Naive thymus-derived CD4-positive, alpha-beta T cell (primary cell): ENCODE results near the gene CFAP74. TPM values are rescaled to one million over a fixed set of nuclear protein-coding genes. Genes with fewer than 3 reads are reported as not detected.

Experiments used
- ATAC-seq: fragments of 150-1000 bp; cut with Tn5 transposase; 2 replicates; pipeline ENCODE4 v1.10.0; 2021; ENCODE audit warnings: mild to moderate bottlenecking, moderate library complexity
- CTCF ChIA-PET: fragments of 350-600 bp; sonication (Branson Sonifier 250); formaldehyde crosslinking; loops from one replicate; lab custom pipeline; 2021; ENCODE audit warnings: antibody characterized with exemption; lab: Charles Lee
- POLR2A ChIA-PET: fragments of 350-600 bp; sonication (Branson Sonifier 250); formaldehyde crosslinking; loops from one replicate; lab custom pipeline; 2021; ENCODE audit warnings: antibody characterized with exemption, inconsistent platforms; lab: Charles Lee
- DNase-seq, 9 donors: peaks; one replicate each; pipeline versions ENCODE4 v3.0.0 to v3.0.0-alpha.2; 2020 to 2022; ENCODE audit warnings: mixed read lengths in 1 of 9
- H3K27ac ChIP-seq: one replicate; pipeline ENCODE4 v1.7.0; 2013; ENCODE audit warnings: mild to moderate bottlenecking, low read depth, low read length, moderate library complexity
- H3K27me3 ChIP-seq, 2 donors: one replicate each; pipeline ENCODE4 v1.7.0; 2013; ENCODE audit warnings: low read length in 2 of 2, mild to moderate bottlenecking in 2 of 2, moderate library complexity in 2 of 2; ENCODE audit not compliant: control insufficient read depth in 2 of 2, insufficient read depth in 2 of 2
- H3K36me3 ChIP-seq, 3 experiments: 1 replicate in 2 of 3; 2 replicates in 1 of 3; pipeline ENCODE4 v1.7.0; 2013; ENCODE audit warnings: low read length in 3 of 3, mild to moderate bottlenecking in 3 of 3, moderate library complexity in 1 of 3; ENCODE audit not compliant: insufficient read depth in 3 of 3, control insufficient read depth in 2 of 3
- H3K4me1 ChIP-seq, 2 donors: one replicate each; pipeline ENCODE4 v1.7.0; 2013; ENCODE audit warnings: low read length in 2 of 2, mild to moderate bottlenecking in 2 of 2, moderate library complexity in 1 of 2; ENCODE audit not compliant: control insufficient read depth in 2 of 2, insufficient read depth in 2 of 2
- H3K4me3 ChIP-seq: 2 replicates; pipeline ENCODE4 v1.7.0; 2013; ENCODE audit warnings: mild to moderate bottlenecking, low read length
- H3K9me3 ChIP-seq, 3 experiments: 1 replicate in 2 of 3; 2 replicates in 1 of 3; pipeline ENCODE4 v1.7.0; 2013; ENCODE audit warnings: low read length in 3 of 3; ENCODE audit not compliant: control insufficient read depth in 2 of 3
- H3K27ac Mint-ChIP-seq, 9 donors: one replicate each; pipeline ENCODE4 v1.8.0; 2020 to 2022; ENCODE audit warnings: mixed read lengths in 9 of 9, mild to moderate bottlenecking in 8 of 9, moderate library complexity in 5 of 9, inconsistent platforms in 2 of 9
- H3K27me3 Mint-ChIP-seq, 5 donors: one replicate each; pipeline ENCODE4 v1.8.0; 2021 to 2022; ENCODE audit warnings: mixed read lengths in 5 of 5, mild to moderate bottlenecking in 1 of 5
- H3K36me3 Mint-ChIP-seq, 5 donors: one replicate each; pipeline ENCODE4 v1.8.0; 2020 to 2022; ENCODE audit warnings: mixed read lengths in 5 of 5, mild to moderate bottlenecking in 3 of 5, inconsistent platforms in 1 of 5
- H3K4me1 Mint-ChIP-seq, 7 donors: one replicate each; pipeline ENCODE4 v1.8.0; 2020 to 2022; ENCODE audit warnings: mixed read lengths in 7 of 7, mild to moderate bottlenecking in 3 of 7, inconsistent platforms in 1 of 7
- H3K4me3 Mint-ChIP-seq, 10 donors: one replicate each; pipeline ENCODE4 v1.8.0; 2020 to 2022; ENCODE audit warnings: mild to moderate bottlenecking in 10 of 10, mixed read lengths in 10 of 10, moderate library complexity in 6 of 10, inconsistent platforms in 2 of 10
- H3K9me3 Mint-ChIP-seq, 11 donors: one replicate each; pipeline ENCODE4 v1.8.0; 2020 to 2022; ENCODE audit warnings: mixed read lengths in 11 of 11, mild to moderate bottlenecking in 4 of 11, inconsistent platforms in 1 of 11, moderate library complexity in 1 of 11
- intact Hi-C, 2 donors: fragments of 100-400 bp; cut with micrococcal nuclease; formaldehyde crosslinking; loops; one replicate each; pipeline ENCODE4 v1.15.1; 2023
- polyA plus RNA-seq, 2 donors: library from polyadenylated mRNA; unstranded; fragments of 300-500 nt; fragmentation: Illumina TruSeq; gene quantifications; one replicate each; pipeline ENCODE4 v1.2.3, GENCODE V29; 2021
- total RNA-seq, 6 experiments: library from RNA in 5 of 6; stranded (reverse) in 5 of 6; gene quantifications; 1 replicate in 5 of 6; 2 replicates in 1 of 6; pipeline ENCODE4 v1.2.3 and lab custom pipeline; 2021 to 2026

Gene CFAP74
- total RNA-seq: not detected
- polyA plus RNA-seq: not detected
- not detected for total RNA-seq (lab: John Stamatoyannopoulos, UW)

GRCh38 chr1:2003541-2004131, at the start of gene CFAP74:
CFAP74 (minus strand) TSS chr1:2003786; CDS start chr1:1990956, 12,830 bp downstream.
- peaks cover 0 to 3% (median 0%) of the 10 kb centered on the region in 5 donors for H3K36me3 Mint-ChIP-seq
- H3K36me3 ChIP-seq: no peaks in the 10 kb centered on the region
- DNase-seq (no peak), ATAC-seq (no peak)
- peaks cover 27 to 56% (median 46%) of the 10 kb centered on the region in 5 donors for H3K27me3 Mint-ChIP-seq
- no peaks in the 10 kb centered on the region for H3K9me3 ChIP-seq
- no peak within 1 kb of the TSS for H3K27ac Mint-ChIP-seq
- intact Hi-C loops: no loop called here
- ChIA-PET POLR2A (interaction anchor here (0.6 kb wide), 1 partner anchor 12 kb away, joined by 3 read pairs; no protein-coding TSS in a partner anchor), CTCF (no interaction called here)
- H3K4me3 Mint-ChIP-seq: peak within 1 kb of the TSS in 1 of 10 donors; percentile 26
- H3K4me1 ChIP-seq: no peaks in the 10 kb centered on the region
- no peak within 1 kb of the TSS for H3K4me3 ChIP-seq
- H3K27me3 ChIP-seq: no peaks in the 10 kb centered on the region
- H3K4me1 Mint-ChIP-seq: no peaks in the 10 kb centered on the region
- H3K9me3 Mint-ChIP-seq: no peaks in the 10 kb centered on the region
- H3K27ac ChIP-seq: no peak within 1 kb of the TSS

DNA sequence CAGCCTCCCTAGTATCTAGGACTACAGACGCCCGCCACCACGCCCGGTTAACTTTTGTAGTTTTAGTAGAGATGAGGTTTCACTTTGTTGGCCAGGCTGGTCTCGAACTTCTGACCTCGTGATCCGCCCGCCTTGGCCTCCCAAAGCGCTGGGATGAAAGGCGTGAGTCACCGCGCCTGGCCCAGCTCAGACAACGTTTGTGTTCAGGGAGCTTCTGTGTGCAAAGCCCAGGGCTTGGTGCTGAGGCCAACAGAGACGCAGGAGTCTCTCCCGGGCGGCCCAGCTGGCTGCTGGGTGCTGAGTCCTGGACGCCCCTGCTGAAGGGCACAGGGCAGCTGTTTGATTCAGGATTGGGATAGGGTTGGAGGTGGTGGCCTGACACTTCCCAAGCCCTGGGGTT, 49.6 kb upstream of the CFAP74 start:
- DNase-seq: no peak
- POLR2A ChIA-PET: no interaction called here
- Histone ChIP-seq H3K4me1 (peaks cover 0 to 8% of the 10 kb centered on the region in 2 donors), H3K36me3 (peaks cover 0 to 20% (median 6%) of the 10 kb centered on the region in 3 experiments), H3K9me3 (no peaks in the 10 kb centered on the region), H3K27me3 (no peaks in the 10 kb centered on the region), H3K27ac (no peak overlapping the region), H3K4me3 (no peak overlapping the region)
- intact Hi-C loops: no loop called here
- peak overlapping the region in 1 of 9 donors; percentile 65 for H3K27ac Mint-ChIP-seq
- CTCF ChIA-PET: interaction anchor here (1.4 kb wide), 1 partner anchor 9 kb away, joined by 4 read pairs; no protein-coding TSS in a partner anchor
- peak overlapping the region in 7 of 10 donors; percentile 39 to 79 (median 44) for H3K4me3 Mint-ChIP-seq
- ATAC-seq: no peak
- H3K9me3 Mint-ChIP-seq: no peaks in the 10 kb centered on the region
- H3K27me3 Mint-ChIP-seq: peaks cover 0 to 29% (median 3%) of the 10 kb centered on the region in 5 donors
- H3K4me1 Mint-ChIP-seq: peaks cover 4 to 23% (median 11%) of the 10 kb centered on the region in 7 donors
- H3K36me3 Mint-ChIP-seq: peaks cover 0 to 7% (median 0%) of the 10 kb centered on the region in 5 donors

- Histone ChIP-seq H3K27ac (no peak overlapping the region), H3K9me3 (no peaks in the 10 kb centered on the region), H3K4me3 (no peak overlapping the region), H3K4me1 (peaks cover 0 to 8% of the 10 kb centered on the region in 2 donors), H3K36me3 (peaks cover 0 to 20% (median 6%) of the 10 kb centered on the region in 3 experiments), H3K27me3 (no peaks in the 10 kb centered on the region)
- Mint-ChIP-seq H3K4me1 (peaks cover 4 to 24% (median 11%) of the 10 kb centered on the region in 7 donors), H3K36me3 (peaks cover 0 to 7% (median 0%) of the 10 kb centered on the region in 5 donors), H3K4me3 (peak overlapping the region in 8 of 10 donors; percentile 39 to 79 (median 53)), H3K9me3 (no peaks in the 10 kb centered on the region), H3K27me3 (peaks cover 0 to 32% (median 5%) of the 10 kb centered on the region in 5 donors), H3K27ac (peak overlapping the region in 1 of 9 donors; percentile 65)
- POLR2A ChIA-PET: no interaction called here
- DNase-seq (no peak), ATAC-seq (no peak)
- intact Hi-C loops: no loop called here
- CTCF ChIA-PET: interaction anchor here (1.4 kb wide), 1 partner anchor 8 kb away, joined by 4 read pairs; no protein-coding TSS in a partner anchor
Observed at GRCh38 chr1:2052756-2053155, 49.2 kb upstream of the CFAP74 start.

- Mint-ChIP-seq H3K36me3 (peaks cover 0 to 7% (median 0%) of the 10 kb centered on the region in 5 donors), H3K9me3 (no peaks in the 10 kb centered on the region), H3K27ac (no peak overlapping the region), H3K27me3 (peaks cover 0 to 33% (median 5%) of the 10 kb centered on the region in 5 donors), H3K4me1 (peaks cover 4 to 24% (median 11%) of the 10 kb centered on the region in 7 donors), H3K4me3 (peak overlapping the region; percentile 45 to 89 (median 66))
- Histone ChIP-seq H3K27ac (no peak overlapping the region), H3K4me3 (no peak overlapping the region), H3K27me3 (no peaks in the 10 kb centered on the region), H3K9me3 (no peaks in the 10 kb centered on the region), H3K4me1 (peaks cover 0 to 8% of the 10 kb centered on the region in 2 donors), H3K36me3 (peaks cover 0 to 16% (median 6%) of the 10 kb centered on the region in 3 experiments)
- ChIA-PET CTCF (interaction anchor here (1.4 kb wide), 1 partner anchor 8 kb away, joined by 4 read pairs; no protein-coding TSS in a partner anchor), POLR2A (no interaction called here)
- ATAC-seq (no peak), DNase-seq (no peak)
- intact Hi-C loops: no loop called here
Observed at GRCh38 chr1:2052054-2052679, 48.6 kb upstream of the CFAP74 start.

GRCh38 chr1:2050793-2051682, 47.5 kb upstream of the CFAP74 start:
- peak overlapping the region; percentile 57 for H3K27ac ChIP-seq
- Mint-ChIP-seq H3K27ac (peak overlapping the region in 2 of 9 donors; percentile 28 to 32), H3K4me3 (peak overlapping the region in 9 of 10 donors; percentile 45 to 89 (median 69)), H3K27me3 (peaks cover 0 to 36% (median 5%) of the 10 kb centered on the region in 5 donors), H3K36me3 (peaks cover 0 to 7% (median 0%) of the 10 kb centered on the region in 5 donors), H3K4me1 (peaks cover 4 to 24% (median 11%) of the 10 kb centered on the region in 7 donors), H3K9me3 (no peaks in the 10 kb centered on the region)
- ChIA-PET POLR2A (interaction anchor here (0.6 kb wide), 1 partner anchor 357 kb away, joined by 4 read pairs; no protein-coding TSS in a partner anchor), CTCF (no interaction called here)
- no peak for ATAC-seq
- intact Hi-C loops: loop anchor here in 1 of 2 donors (1.0 to 2.0 kb wide), 3 partner anchors 82 to 340 kb away; partner anchors contain the start of genes MORN1, RER1 and TMEM52
- H3K4me3 ChIP-seq: peak overlapping the region; percentile 33
- DNase-seq: no peak
- H3K9me3 ChIP-seq: no peaks in the 10 kb centered on the region
- H3K4me1 ChIP-seq: peaks cover 0 to 8% of the 10 kb centered on the region in 2 donors
- peaks cover 0 to 9% (median 3%) of the 10 kb centered on the region in 3 experiments for H3K36me3 ChIP-seq
- H3K27me3 ChIP-seq: no peaks in the 10 kb centered on the region

DNA sequence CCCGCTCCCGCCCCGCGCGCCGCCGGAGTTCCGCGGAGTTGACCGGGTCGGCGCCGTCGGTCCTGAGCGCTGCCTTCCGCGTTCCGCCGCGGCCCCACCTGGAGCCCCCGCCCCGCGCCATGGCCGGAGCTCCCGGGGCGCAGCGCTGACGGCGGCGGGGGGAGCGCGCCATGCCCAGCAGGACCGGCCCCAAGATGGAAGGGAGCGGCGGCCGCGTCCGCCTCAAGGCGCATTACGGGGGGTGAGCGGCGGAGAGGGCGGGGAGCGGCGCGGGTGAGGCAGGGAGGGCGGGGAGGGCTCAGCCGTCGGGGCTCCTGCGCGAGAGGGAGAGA, 46.8 kb upstream of the CFAP74 start:
- peak in 1 of 9 donors; percentile 54 for DNase-seq
- no peaks in the 10 kb centered on the region for H3K27me3 ChIP-seq
- peak; percentile 22 for ATAC-seq
- CTCF ChIA-PET: no interaction called here
- H3K9me3 ChIP-seq: no peaks in the 10 kb centered on the region
- peak overlapping the region; percentile 57 for H3K27ac ChIP-seq
- peaks cover 0 to 2% (median 0%) of the 10 kb centered on the region in 5 donors for H3K36me3 Mint-ChIP-seq
- POLR2A ChIA-PET: interaction anchor here (0.6 kb wide), 1 partner anchor 357 kb away, joined by 4 read pairs; no protein-coding TSS in a partner anchor
- H3K4me1 Mint-ChIP-seq: peaks cover 8 to 29% (median 16%) of the 10 kb centered on the region in 7 donors
- H3K27ac Mint-ChIP-seq: no peak overlapping the region
- H3K4me3 ChIP-seq: peak overlapping the region; percentile 33
- peaks cover 0 to 3% (median 0%) of the 10 kb centered on the region in 3 experiments for H3K36me3 ChIP-seq
- H3K27me3 Mint-ChIP-seq: peaks cover 0 to 42% (median 5%) of the 10 kb centered on the region in 5 donors
- peaks cover 1 to 8% of the 10 kb centered on the region in 2 donors for H3K4me1 ChIP-seq
- intact Hi-C loops: loop anchor here in 1 of 2 donors (1.0 to 2.0 kb wide), 3 partner anchors 83 to 340 kb away; partner anchors contain the start of genes MORN1, RER1 and TMEM52
- H3K9me3 Mint-ChIP-seq: no peaks in the 10 kb centered on the region
- peak overlapping the region in 4 of 10 donors; percentile 45 to 89 (median 65) for H3K4me3 Mint-ChIP-seq
